ENCODE results near the gene ITGA8.

- TF ChIP-seq, protein P1, sequence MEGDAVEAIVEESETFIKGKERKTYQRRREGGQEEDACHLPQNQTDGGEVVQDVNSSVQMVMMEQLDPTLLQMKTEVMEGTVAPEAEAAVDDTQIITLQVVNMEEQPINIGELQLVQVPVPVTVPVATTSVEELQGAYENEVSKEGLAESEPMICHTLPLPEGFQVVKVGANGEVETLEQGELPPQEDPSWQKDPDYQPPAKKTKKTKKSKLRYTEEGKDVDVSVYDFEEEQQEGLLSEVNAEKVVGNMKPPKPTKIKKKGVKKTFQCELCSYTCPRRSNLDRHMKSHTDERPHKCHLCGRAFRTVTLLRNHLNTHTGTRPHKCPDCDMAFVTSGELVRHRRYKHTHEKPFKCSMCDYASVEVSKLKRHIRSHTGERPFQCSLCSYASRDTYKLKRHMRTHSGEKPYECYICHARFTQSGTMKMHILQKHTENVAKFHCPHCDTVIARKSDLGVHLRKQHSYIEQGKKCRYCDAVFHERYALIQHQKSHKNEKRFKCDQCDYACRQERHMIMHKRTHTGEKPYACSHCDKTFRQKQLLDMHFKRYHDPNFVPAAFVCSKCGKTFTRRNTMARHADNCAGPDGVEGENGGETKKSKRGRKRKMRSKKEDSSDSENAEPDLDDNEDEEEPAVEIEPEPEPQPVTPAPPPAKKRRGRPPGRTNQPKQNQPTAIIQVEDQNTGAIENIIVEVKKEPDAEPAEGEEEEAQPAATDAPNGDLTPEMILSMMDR (IDR thresholded peaks at IDR 0.05; ENCODE audit: low read depth, low read length): no peak
- no peak for TF ChIP-seq EZH2phosphoT487 (IDR thresholded peaks at IDR 0.05; ENCODE audit: low read depth)
Observed at GRCh38 chr10:15627617-15628196, 92.0 kb downstream of the ITGA8 start.
